H9 (cell line): ENCODE measurements around the gene PDF. TPM values are rescaled to one million over a fixed set of nuclear protein-coding genes. Genes with fewer than 3 reads are reported as not detected.
A peak's percentile ranks its signal among the peaks of the same experiment; 100 is the strongest.

ENCODE experiments used
- DNase-seq: peaks from one replicate; pipeline ENCODE4 v3.0.0-alpha.2; 2017
- H2AFZ ChIP-seq: one replicate; pipeline ENCODE4 v1.6.1; 2013; ENCODE audit warnings: mild to moderate bottlenecking, low read length, control low read depth, moderate library complexity
- H2AK5ac ChIP-seq: 2 replicates; pipeline ENCODE4 v1.6.1; 2013; ENCODE audit warnings: low read length, control low read depth, mixed read lengths; ENCODE audit not compliant: insufficient read length
- H2BK120ac ChIP-seq: one replicate; pipeline ENCODE4 v1.6.1; 2013; ENCODE audit warnings: low read depth, mild to moderate bottlenecking, low read length, control low read depth, inconsistent platforms; ENCODE audit not compliant: poor library complexity, severe bottlenecking
- H2BK12ac ChIP-seq: 2 replicates; pipeline ENCODE4 v1.6.1; 2013; ENCODE audit warnings: low read length, control low read depth, mixed read lengths, low read depth; ENCODE audit not compliant: insufficient read length
- H2BK15ac ChIP-seq: 2 replicates; pipeline ENCODE4 v1.6.1; 2013; ENCODE audit warnings: low read depth, low read length, control low read depth
- H2BK20ac ChIP-seq: one replicate; pipeline ENCODE4 v1.6.1; 2013; ENCODE audit warnings: low read depth, mild to moderate bottlenecking, low read length, control low read depth, inconsistent platforms; ENCODE audit not compliant: poor library complexity, severe bottlenecking
- H2BK5ac ChIP-seq: 2 replicates; pipeline ENCODE4 v1.6.1; 2013; ENCODE audit warnings: low read length, control low read depth, mixed read lengths; ENCODE audit not compliant: insufficient read length
- H3K14ac ChIP-seq: 2 replicates; pipeline ENCODE4 v1.6.1; 2013; ENCODE audit warnings: low read length, control low read depth; ENCODE audit not compliant: insufficient read depth
- H3K18ac ChIP-seq: 2 replicates; pipeline ENCODE4 v1.6.1; 2013; ENCODE audit warnings: low read depth, mild to moderate bottlenecking, mixed read lengths, low read length, control low read depth; ENCODE audit not compliant: insufficient read length
- H3K23ac ChIP-seq: 2 replicates; pipeline ENCODE4 v1.6.1; 2013; ENCODE audit warnings: low read length, control low read depth, mixed read lengths, low read depth; ENCODE audit not compliant: insufficient read length
- H3K23me2 ChIP-seq: 2 replicates; pipeline ENCODE4 v1.6.1; 2013; ENCODE audit warnings: low read depth, mild to moderate bottlenecking, mixed read lengths, low read length, control low read depth; ENCODE audit not compliant: insufficient read length, poor library complexity, severe bottlenecking
- H3K27ac ChIP-seq: 2 replicates; pipeline ENCODE4 v1.5.1; 2013; ENCODE audit warnings: low read length, control low read depth, mixed read lengths, low read depth; ENCODE audit not compliant: insufficient read length
- H3K27me3 ChIP-seq: 2 replicates; pipeline ENCODE4 v1.6.1; 2013; ENCODE audit warnings: low read length, control low read depth, inconsistent platforms; ENCODE audit not compliant: insufficient read depth
- H3K4ac ChIP-seq: 2 replicates; pipeline ENCODE4 v1.6.1; 2013; ENCODE audit warnings: low read depth, mild to moderate bottlenecking, control low read depth, inconsistent platforms, low read length, moderate library complexity
- H3K4me1 ChIP-seq: 2 replicates; pipeline ENCODE4 v1.6.1; 2013; ENCODE audit warnings: low read length, control low read depth, inconsistent platforms; ENCODE audit not compliant: insufficient read depth
- H3K4me2 ChIP-seq: 2 replicates; pipeline ENCODE4 v1.6.1; 2013; ENCODE audit warnings: low read length, control low read depth, mixed read lengths; ENCODE audit not compliant: insufficient read length, insufficient read depth
- H3K56ac ChIP-seq: 2 replicates; pipeline ENCODE4 v1.6.1; 2013; ENCODE audit warnings: low read depth, mild to moderate bottlenecking, mixed read lengths, low read length, control low read depth; ENCODE audit not compliant: insufficient read length
- H3K79me1 ChIP-seq: 2 replicates; pipeline ENCODE4 v1.6.1; 2013; ENCODE audit warnings: low read depth, mild to moderate bottlenecking, moderate library complexity, low read length, control low read depth, inconsistent platforms; ENCODE audit not compliant: insufficient read depth, poor library complexity, severe bottlenecking
- H3K79me2 ChIP-seq: 2 replicates; pipeline ENCODE4 v1.6.1; 2013; ENCODE audit warnings: low read length, control low read depth, inconsistent platforms; ENCODE audit not compliant: insufficient read depth
- H3K9ac ChIP-seq: 2 replicates; pipeline ENCODE4 v1.6.1; 2013; ENCODE audit warnings: low read length, control low read depth, mixed read lengths; ENCODE audit not compliant: insufficient read length; ENCODE audit errors: extremely low read depth
- H3K9me3 ChIP-seq: one replicate; pipeline ENCODE4 v1.6.1; 2013; ENCODE audit warnings: low read depth, low read length, inconsistent platforms; ENCODE audit not compliant: control insufficient read depth
- H3T11ph ChIP-seq: one replicate; pipeline ENCODE4 v1.6.1; 2013; ENCODE audit warnings: mild to moderate bottlenecking, low read length, control low read depth, inconsistent platforms
- H4K20me1 ChIP-seq: one replicate; pipeline ENCODE4 v1.6.1; 2013; ENCODE audit not compliant: control insufficient read depth, insufficient read length, insufficient read depth
- H4K5ac ChIP-seq: 2 replicates; pipeline ENCODE4 v1.6.1; 2013; ENCODE audit warnings: low read depth, mild to moderate bottlenecking, mixed read lengths, low read length, control low read depth; ENCODE audit not compliant: insufficient read length
- H4K8ac ChIP-seq: replicated peaks from 2 replicates; pipeline ENCODE4 v1.6.1; 2013; ENCODE audit warnings: low read length, control low read depth, mixed read lengths, low read depth; ENCODE audit not compliant: insufficient read length
- H4K91ac ChIP-seq: 2 replicates; pipeline ENCODE4 v1.6.1; 2013; ENCODE audit warnings: low read depth, mild to moderate bottlenecking, moderate library complexity, mixed read lengths, low read length, control low read depth; ENCODE audit not compliant: insufficient read length
- H3K27ac Mint-ChIP-seq, 3 experiments: 2 replicates in 2 of 3; 3 replicates in 1 of 3; pipeline ENCODE4 v1.8.0; 2020 to 2021; ENCODE audit warnings: mixed read lengths in 3 of 3, mild to moderate bottlenecking in 1 of 3, moderate library complexity in 1 of 3
- H3K27me3 Mint-ChIP-seq: 2 replicates; pipeline ENCODE4 v1.8.0; 2021; ENCODE audit warnings: low read depth, mild to moderate bottlenecking, moderate library complexity, mixed read lengths
- H3K36me3 Mint-ChIP-seq, 3 experiments: 2 replicates in 2 of 3; 3 replicates in 1 of 3; pipeline ENCODE4 v1.8.0; 2020 to 2021; ENCODE audit warnings: low read depth in 3 of 3, mixed read lengths in 3 of 3; ENCODE audit not compliant: insufficient read depth in 1 of 3
- H3K4me1 Mint-ChIP-seq, 2 experiments: 2 replicates each; pipeline ENCODE4 v1.8.0; 2020; ENCODE audit warnings: mixed read lengths in 2 of 2
- H3K4me3 Mint-ChIP-seq, 2 experiments: 2 replicates in 1 of 2; 3 replicates in 1 of 2; pipeline ENCODE4 v1.8.0; 2020 to 2021; ENCODE audit warnings: mild to moderate bottlenecking in 2 of 2, mixed read lengths in 2 of 2, moderate library complexity in 1 of 2
- H3K9me3 Mint-ChIP-seq, 2 experiments: 2 replicates in 1 of 2; 3 replicates in 1 of 2; pipeline ENCODE4 v1.8.0; 2020; ENCODE audit warnings: mild to moderate bottlenecking in 2 of 2, mixed read lengths in 2 of 2, moderate library complexity in 1 of 2
- CTCF ChIP-seq: fragments of 200-600 bp; sonication (generic); conservative IDR thresholded peaks from 3 replicates; pipeline ENCODE4 v1.8.0; 2021; ENCODE audit warnings: antibody characterized with exemption, mild to moderate bottlenecking
- WGBS: extraction: QIAGEN DNeasy Blood & Tissue Kit; methylation state at CpG from one replicate; pipeline ENCODE4 v1.1.7; 2013; ENCODE audit warnings: missing lambda C conversion rate, low lambda C conversion rate, mixed read lengths; ENCODE audit not compliant: insufficient read length; ENCODE audit errors: extremely low coverage; 5-methylcytosine and 5-hydroxymethylcytosine counted together
- total RNA-seq: library from RNA; stranded (reverse); gene quantifications from 2 replicates; pipeline ENCODE4 v1.2.1, GENCODE V29; 2021

The PDF gene
- total RNA-seq, 1 experiment from 2014 or later = 36.4 TPM

GRCh38 chr16:69338557-69339288 is 8.3 kb upstream of the PDF start:
- Histone ChIP-seq H3K79me1 (peaks cover 16% of the 10 kb centered on the region), H3K27ac (no peak overlapping the region), H4K5ac (no peak overlapping the region), H2BK5ac (no peak overlapping the region), H3K79me2 (peaks cover 5% of the 10 kb centered on the region; the same call in 1 of the 2 replicates), H2AK5ac (no peak overlapping the region), H2BK12ac (no peak overlapping the region), H3T11ph (no peak overlapping the region), H3K9ac (peak overlapping the region; percentile 90), H3K4me2 (peak overlapping the region; percentile 77), H2BK15ac (no peak overlapping the region), H3K9me3 (no peaks in the 10 kb centered on the region), H3K18ac (peak overlapping the region; percentile 74), H3K56ac (no peak overlapping the region), H3K23me2 (peaks cover 7% of the 10 kb centered on the region), H2BK120ac (no peak overlapping the region), H3K27me3 (no peaks in the 10 kb centered on the region), H4K20me1 (no peaks in the 10 kb centered on the region), H4K91ac (no peak overlapping the region), H3K4me1 (no peaks in the 10 kb centered on the region), H3K23ac (no peak overlapping the region), H3K4ac (no peak overlapping the region), H2BK20ac (no peak overlapping the region), H2AFZ (no peak overlapping the region), H4K8ac (no peak overlapping the region), H3K14ac (peak overlapping the region; percentile 88; the same call in 1 of the 2 replicates)
- Mint-ChIP-seq H3K27ac (peak overlapping the region; percentile 54 to 97 (median 94); a peak in 6 of 7 replicates), H3K36me3 (peaks cover 31 to 69% (median 58%) of the 10 kb centered on the region in 3 experiments; a peak in 6 of 7 replicates), H3K27me3 (no peaks in the 10 kb centered on the region), H3K4me3 (peak overlapping the region; percentile 92 to 98), H3K4me1 (peaks cover 16 to 20% of the 10 kb centered on the region in 2 experiments), H3K9me3 (no peaks in the 10 kb centered on the region)
- WGBS = no CpG with 5 or more reads among the region's 46 CpGs
- no peak for DNase-seq
- no peak for TF ChIP-seq CTCF
